Loucy (cell line): ENCODE results near the gene ASL.
"Not testable (repeated sequence)": the region's sequence is repeated elsewhere in the genome, so short reads cannot be mapped to it uniquely, and the experiment has no call there.

Source experiments
- EZH2phosphoT487 ChIP-seq: fragments of 200-600 bp; IDR thresholded peaks from 2 replicates; pipeline ENCODE4 v1.6.1; 2018; ENCODE audit warnings: antibody characterized with exemption, mild to moderate bottlenecking, moderate library complexity, borderline replicate concordance
- TF ChIP-seq, protein P1 (sequence below): fragments of 200-600 bp; sonication (generic); conservative IDR thresholded peaks from 2 replicates; pipeline ENCODE4 v1.5.1; 2014; ENCODE audit warnings: mild to moderate bottlenecking, antibody characterized with exemption, low read length

DNA sequence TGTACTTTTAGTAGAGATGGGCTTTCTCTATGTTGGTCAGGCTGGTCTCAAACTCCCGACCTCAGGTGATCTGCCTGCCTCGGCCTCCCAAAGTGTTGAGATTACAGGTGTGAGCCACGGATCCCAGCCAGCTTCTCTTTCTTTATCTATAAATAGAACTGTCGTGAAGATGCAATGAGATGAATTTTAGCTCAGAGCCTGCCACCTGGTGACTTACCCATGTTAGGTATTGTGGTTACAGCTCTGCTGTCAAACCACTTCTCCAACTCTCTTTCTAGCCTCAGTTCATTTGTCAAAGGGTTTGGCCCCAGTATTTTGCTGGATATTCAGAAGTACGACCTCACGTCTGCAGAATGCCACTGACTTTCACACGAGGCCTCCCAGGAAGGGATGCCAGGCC, 3.4 kb upstream of the ASL start:
- TF ChIP-seq, protein P1, sequence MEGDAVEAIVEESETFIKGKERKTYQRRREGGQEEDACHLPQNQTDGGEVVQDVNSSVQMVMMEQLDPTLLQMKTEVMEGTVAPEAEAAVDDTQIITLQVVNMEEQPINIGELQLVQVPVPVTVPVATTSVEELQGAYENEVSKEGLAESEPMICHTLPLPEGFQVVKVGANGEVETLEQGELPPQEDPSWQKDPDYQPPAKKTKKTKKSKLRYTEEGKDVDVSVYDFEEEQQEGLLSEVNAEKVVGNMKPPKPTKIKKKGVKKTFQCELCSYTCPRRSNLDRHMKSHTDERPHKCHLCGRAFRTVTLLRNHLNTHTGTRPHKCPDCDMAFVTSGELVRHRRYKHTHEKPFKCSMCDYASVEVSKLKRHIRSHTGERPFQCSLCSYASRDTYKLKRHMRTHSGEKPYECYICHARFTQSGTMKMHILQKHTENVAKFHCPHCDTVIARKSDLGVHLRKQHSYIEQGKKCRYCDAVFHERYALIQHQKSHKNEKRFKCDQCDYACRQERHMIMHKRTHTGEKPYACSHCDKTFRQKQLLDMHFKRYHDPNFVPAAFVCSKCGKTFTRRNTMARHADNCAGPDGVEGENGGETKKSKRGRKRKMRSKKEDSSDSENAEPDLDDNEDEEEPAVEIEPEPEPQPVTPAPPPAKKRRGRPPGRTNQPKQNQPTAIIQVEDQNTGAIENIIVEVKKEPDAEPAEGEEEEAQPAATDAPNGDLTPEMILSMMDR = not testable (repeated sequence)
- not testable (repeated sequence) for TF ChIP-seq EZH2phosphoT487
